NOMO-1 treated with DMSO at 0.1 percent for 48 hours (cell line): ENCODE measurements around the gene HEPACAM.

Experiments used
- DNase-seq: peaks from one replicate; lab custom pipeline; 2025; ENCODE audit not compliant: unreplicated experiment; lab: John Stamatoyannopoulos, UW

Gene HEPACAM

GRCh38 chr11:124886978-124887666, 48.7 kb downstream of the HEPACAM start:
- no peak for DNase-seq

- DNase-seq = no peak
These were observed 49.4 kb downstream of the HEPACAM start for GRCh38 chr11:124886476-124886875.

- no peak for DNase-seq
These were observed 50.9 kb downstream of the HEPACAM start for GRCh38 chr11:124884869-124885479.

- DNase-seq = no peak
These were observed 51.5 kb downstream of the HEPACAM start for GRCh38 chr11:124884340-124884739.

- no peak for DNase-seq
These were observed 53.3 kb downstream of the HEPACAM start for GRCh38 chr11:124882339-124883071.

GRCh38 chr11:124880958-124881357, 54.9 kb downstream of the HEPACAM start:
- no peak for DNase-seq

- DNase-seq = no peak
These were observed 55.6 kb downstream of the HEPACAM start for GRCh38 chr11:124880290-124880611.

- DNase-seq = no peak
These were observed 56.2 kb downstream of the HEPACAM start for GRCh38 chr11:124879493-124880289.

GRCh38 chr11:124878759-124879492, 56.9 kb downstream of the HEPACAM start:
- no peak for DNase-seq

- no peak for DNase-seq
These were observed 57.7 kb downstream of the HEPACAM start for GRCh38 chr11:124877910-124878758.

- no peak for DNase-seq
These were observed 58.3 kb downstream of the HEPACAM start for GRCh38 chr11:124877631-124877909.

- no peak for DNase-seq
These were observed 58.8 kb downstream of the HEPACAM start for GRCh38 chr11:124876818-124877630.

- DNase-seq = peak; percentile 91
These were observed 59.7 kb downstream of the HEPACAM start for GRCh38 chr11:124875943-124876817.

GRCh38 chr11:124875401-124875800, 60.4 kb downstream of the HEPACAM start:
- DNase-seq = no peak

GRCh38 chr11:124874571-124875255, 61.1 kb downstream of the HEPACAM start:
- DNase-seq = no peak

- no peak for DNase-seq
These were observed 61.9 kb downstream of the HEPACAM start for GRCh38 chr11:124873951-124874350.

GRCh38 chr11:124872741-124873140, 63.1 kb downstream of the HEPACAM start:
- DNase-seq = no peak

GRCh38 chr11:124872280-124872679, 63.6 kb downstream of the HEPACAM start:
- no peak for DNase-seq
